Hematopoietic multipotent progenitor cell treated with erythropoietin and hydrocortisone succinate and interleukin-3 and kit ligand, for 4 days (in vitro differentiated cells): ENCODE results near the gene CFAP251.
"Not testable (repeated sequence)": the region's sequence is repeated elsewhere in the genome, so short reads cannot be mapped to it uniquely, and the experiment has no call there.

ENCODE experiments used
- DNase-seq: peaks from one replicate; pipeline ENCODE4 v3.0.0-alpha.2; 2015

CFAP251 gene

DNA sequence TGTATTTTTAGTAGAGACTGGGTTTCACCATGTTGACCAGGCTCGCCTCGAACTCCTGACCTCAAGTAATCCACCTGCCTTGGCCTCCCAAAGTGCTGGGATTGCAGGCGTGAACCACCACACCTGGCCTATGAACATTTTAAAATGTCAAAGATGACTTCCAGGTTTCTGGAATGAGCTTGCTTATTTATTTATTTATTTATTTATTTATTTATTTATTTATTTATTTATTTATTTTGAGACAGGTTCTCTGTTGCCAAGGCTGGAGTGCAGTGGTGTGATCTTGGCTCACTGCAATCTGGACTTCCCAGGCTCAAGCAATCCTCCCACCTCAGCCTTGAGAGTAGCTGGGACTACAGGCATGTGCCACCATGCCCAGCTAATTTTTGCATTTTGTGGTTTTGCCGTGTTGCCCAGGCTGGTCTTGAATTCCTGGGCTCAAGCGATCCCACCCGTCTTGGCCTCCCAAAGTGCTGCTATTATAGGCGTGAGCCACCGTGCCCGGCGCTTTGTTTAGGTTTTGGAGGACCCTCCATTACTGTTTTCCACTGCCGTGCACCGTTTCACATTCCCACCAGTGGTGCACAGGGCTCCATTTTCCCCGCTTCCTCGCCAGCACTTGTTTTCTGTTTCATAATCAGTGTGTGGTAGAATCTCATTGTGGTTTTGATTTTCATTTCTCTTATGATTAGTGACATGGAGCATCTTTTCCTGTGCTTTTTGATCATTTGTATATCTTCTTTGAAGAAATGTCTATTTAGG is 6.4 kb upstream of the CFAP251 start:
- DNase-seq: no peak

DNA sequence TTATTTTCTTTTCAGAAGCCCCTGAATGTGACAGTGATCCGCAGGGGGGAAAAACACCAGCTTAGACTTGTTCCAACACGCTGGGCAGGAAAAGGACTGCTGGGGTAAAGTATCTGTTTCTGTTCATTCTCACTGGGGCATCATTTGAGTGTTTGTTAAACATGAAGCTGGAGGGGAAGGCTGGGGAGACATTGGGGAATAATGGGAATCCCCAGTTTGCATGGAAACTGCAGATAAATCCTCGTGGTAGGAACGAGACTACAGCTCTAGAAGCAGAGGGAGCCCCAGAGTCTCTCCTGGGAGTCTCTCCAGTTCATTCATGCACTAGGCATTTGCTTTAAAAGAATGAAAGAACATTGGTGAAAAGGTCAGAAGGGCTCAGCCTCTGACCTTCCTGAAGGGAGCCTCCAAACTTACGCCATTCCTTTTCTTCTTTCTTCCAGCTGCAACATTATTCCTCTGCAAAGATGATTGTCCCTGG is 2.5 kb upstream of the CFAP251 start:
- DNase-seq: no peak

DNA sequence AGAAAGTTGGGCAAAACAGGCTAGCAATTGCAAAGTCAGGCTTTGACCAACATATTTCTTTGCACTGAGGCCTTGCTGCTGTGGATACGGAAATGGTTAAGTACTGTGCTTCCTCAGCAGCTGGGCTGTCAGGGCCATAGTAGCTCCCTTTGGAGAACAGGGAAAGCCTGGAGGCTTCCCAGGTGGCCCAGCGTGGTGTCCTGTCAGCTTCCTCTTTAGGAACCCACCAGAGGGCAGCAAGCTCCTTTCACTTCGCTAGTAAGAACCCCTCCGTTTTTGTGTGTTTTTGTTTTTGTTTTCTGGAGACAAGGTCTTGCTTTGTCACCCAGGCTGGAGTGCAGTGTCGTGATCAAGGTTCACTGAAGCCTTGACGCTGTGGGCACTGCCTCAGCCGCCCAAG is 1.7 kb upstream of the CFAP251 start:
- DNase-seq: peak; percentile 66

DNA sequence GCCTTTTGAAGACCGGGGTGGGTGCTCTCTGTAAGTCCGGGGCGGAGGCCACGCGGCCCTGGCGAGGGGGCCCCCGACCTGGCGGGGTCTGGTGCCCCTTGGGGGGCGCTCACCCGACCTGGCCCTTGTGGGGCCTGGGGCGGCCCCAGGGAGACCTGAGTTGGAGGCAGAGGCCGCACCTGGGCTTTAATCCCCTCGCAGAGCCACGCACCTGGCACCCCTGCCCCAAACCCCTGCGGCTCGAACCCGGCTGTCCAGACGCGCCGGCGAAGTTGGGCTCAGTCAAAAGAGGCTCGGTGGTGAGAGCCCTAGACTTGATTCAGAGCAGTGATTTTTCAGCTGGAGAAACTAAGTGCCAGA is 267 bp downstream of the CFAP251 start:
- DNase-seq: no peak

DNA sequence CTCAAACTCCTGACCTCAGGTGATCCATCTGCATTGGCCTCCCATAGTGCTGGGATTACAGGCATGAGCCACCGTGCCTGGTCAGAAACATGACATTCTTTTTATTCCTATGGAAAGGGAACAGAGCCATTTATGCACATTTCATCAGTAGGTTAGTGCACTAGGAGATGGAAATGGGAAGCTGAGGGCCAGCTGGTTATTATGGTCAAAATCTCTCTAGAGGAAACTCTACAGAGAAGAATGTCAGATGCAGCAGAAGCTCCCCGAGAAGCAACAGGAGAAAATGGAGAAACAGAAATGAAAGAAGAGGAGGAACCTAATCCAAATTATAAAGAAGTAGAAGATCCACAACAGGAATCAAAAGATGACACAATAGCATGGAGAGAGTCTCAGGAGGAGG is 2.7 kb downstream of the CFAP251 start:
- peak; percentile 56 for DNase-seq

DNA sequence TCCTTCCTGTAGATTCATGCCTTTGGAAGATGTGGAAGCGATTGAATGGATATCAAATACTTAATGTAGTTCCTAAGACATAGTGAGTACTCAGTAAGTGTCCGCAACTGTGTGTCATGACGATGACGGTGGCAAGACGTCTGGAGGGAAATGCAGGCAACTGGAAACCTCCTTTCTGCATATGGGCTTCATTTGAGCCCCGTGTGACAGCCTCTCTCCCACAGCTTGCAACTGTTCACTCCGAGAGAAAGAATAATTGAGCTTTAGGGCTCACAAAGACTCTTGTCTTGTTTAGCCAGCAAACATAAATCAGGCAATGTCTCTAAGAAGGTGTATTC is 6.9 kb downstream of the CFAP251 start:
- DNase-seq: no peak

DNA sequence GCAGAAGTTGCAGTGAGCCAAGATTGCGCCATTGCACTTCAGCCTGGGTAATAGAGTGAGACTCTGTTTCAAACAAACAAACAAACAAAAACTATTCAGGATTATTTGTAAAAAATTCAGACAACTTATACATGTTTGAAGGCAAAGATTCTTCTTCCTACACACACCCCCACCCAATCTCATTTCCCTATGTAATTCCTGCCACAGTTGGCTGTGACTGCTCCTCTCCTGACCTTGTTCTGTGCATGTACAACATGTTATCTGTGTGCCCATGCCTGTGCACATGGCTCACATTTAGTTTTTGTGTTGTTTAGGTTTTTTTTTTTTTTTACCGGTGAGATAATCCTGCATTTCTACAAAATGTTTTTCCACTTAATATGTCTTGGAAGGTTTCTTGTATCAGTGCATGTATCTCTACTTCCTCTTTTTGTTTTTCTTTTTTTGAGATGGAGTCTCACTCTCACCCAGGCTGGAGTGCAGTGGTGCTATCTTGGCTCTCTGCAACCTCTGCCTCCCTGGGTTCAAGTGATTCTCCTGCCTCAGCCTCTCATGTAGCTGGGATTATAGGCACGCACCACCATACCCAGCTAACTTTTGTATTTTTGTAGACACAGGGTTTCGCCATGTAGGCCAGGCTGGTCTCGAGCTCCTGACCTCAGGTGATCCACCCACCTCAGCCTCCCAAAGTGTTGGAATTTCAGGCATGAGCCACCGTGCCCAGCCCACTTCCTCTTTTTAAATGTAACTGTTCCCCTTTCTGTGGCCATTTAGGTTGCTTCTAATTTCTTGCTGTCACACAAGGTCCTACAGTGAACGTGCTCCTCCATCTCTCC is 8.7 kb downstream of the CFAP251 start:
- peak; percentile 71 for DNase-seq

DNA sequence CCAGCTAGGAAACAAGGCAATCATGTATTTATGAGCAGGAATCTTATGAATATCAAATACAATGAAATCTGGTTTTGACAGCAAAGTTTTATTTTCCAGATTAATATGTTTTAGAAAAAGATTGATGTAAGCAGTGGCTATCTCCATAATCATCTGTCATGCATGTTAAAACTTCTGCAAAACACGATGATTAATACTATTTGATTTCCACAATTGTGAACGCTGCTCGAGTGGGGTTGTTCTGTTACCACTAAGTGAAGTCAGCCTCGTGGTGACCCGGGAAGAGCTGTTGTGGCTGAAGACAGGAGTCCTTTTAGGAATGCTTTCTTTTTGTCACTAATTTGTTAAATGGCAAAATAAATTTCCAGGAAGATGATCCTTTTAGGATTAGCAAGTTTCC is 9.4 kb downstream of the CFAP251 start:
- no peak for DNase-seq

DNA sequence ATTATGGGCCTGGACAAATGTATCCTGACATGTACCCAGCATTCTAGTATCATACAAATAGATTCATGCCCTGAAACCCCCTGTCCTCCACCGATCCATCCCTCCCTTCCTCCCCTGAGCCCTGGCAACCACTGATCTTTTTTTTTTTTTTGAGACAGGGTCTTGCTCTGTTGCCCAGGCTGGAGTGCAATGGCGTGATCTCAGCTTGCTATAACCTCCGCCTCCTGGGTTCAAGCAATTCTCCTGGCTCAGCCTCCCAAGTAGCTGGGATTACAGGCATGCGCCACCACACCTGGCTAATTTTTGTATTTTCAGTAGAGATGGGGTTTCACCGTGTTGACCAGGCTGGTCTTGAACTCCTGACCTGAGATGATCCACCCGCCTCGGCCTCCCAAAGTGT is 11.2 kb downstream of the CFAP251 start:
- not testable (repeated sequence) for DNase-seq

DNA sequence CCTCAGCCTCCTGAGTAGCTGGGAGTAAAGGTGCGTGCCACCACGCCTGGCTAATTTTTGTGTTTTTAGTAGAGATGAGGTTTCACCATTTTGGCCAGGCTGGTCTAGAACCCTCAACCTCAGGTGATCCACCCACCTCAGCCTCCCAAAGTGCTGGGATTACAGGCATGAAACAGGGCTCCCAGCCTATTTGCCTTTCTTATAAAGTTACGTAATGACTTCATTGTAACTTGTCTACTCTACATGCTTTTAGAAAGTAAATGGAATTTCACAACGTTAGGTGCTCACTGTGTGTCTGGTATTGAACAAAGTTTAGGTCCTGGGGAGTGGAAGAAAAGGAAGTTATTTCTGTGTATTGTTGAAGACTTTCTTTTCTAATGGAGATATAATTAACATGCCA is 12.5 kb downstream of the CFAP251 start:
- no peak for DNase-seq

DNA sequence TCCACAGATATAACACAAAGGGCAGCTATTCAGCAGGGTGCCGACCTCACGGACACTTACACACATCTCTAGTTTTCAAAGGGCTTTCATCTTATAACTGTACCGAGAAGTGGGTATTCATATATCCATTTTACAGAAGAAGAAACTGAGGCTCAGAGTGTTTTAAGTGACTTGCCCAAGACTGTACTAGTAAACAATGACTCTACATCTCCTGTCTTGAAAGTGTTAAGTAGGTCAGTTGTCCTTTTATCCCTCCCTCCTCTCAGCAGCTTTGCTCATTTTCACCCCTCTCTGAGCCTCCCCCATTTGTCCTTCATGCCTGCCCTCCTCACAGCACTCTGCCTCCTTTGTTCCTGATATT is 13.8 kb downstream of the CFAP251 start:
- no peak for DNase-seq

DNA sequence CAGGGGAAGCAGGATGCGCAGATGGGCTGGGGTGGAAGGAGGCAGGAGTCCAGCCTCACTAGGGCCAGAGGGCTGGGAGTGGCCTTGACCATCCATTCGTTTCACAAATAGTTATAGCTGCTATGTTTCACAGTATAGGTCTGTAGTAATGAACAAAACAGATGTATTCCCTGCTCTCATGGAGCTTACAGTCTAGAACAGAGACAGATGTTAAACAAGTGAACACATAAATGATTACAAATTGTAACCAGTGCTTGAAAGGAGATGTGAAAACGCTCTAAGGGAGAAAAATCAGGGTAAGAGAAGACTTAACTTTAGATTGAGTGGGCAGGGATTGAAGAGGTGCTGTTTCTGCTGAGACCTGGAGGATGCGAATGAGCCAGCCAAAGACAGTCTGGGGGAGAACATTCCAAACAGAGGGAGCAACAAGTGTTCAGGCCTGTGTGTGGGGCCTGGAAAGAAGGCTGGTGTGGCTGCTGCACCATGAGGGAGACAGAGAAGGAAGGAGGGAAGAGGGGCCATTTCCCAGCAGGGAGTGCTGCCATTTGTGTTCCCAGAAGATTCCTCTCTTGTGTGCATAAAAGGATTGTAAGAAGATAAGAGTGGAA is 14.6 kb downstream of the CFAP251 start:
- DNase-seq: no peak

DNA sequence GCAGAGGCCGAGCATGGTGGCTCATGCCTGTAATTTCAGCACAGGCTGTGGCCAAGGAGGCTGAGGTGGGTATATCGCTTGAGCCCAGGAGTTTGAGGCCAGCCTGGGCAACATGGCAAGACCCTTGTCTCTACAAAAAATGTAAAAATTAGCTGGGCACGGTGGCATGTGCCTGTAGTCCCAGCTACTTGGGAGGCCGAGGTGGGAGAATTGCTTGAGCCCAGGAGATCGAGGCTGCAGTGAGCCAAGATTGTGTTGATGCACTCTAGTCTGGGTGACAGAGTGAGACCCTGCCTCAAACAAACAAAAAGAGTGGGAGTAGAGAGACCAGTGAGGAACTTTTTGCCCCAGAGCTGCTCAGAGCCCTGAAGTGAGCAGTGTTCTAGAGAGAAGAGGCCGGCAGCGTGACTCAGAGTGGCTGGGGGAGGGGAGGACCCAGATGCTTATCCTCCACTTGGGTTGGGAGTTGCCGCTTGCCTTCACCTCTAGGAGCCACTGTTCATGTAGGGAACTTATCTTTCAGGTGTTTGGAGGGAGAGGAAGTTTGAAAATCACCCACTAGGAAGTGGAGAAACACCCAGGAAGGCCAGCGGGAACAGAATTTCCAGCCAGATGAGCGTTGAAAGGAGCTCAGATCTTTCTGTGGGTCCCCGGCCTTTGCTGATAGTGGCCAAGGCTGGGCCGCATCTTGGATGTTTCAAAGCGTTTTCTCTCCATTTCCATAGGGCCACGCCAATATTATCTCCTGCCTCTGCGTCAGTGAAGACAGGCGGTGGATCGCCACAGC is 15.3 kb downstream of the CFAP251 start:
- peak; percentile 74 for DNase-seq

DNA sequence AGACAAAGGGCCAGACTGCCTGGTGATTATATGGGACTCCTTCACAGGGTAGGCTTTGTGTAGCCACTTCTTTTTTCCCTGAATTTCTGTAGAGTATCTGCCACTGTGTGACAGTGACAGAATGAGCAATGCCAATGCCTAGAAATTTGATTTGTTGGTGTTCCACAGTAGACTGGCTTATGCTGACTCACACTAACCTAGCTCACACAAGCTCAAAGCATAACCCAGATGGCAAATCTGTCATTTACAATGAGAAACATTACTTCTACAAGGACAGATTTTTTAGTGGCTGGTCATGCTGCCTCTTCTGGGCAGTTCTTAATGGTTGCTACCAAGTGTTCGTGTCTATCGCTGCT is 15.9 kb downstream of the CFAP251 start:
- no peak for DNase-seq

DNA sequence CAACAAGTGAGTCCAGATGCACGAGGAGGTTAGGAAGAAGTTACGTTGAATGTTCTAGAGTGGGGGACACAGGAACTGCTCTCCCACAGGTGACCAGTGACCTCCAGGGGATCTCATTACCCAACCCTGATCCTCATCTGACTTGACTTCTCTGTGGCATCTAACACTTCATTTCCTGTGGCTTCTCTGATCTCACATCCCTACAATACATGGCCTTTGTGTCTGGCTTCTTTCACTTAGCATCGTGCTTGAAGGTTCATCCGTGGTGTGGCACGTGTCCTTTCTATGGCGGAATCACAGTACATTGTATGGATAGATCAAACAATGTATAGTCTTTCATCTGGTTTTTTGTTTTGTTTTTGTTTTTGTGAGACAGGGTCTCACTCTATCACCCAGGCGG is 19.3 kb downstream of the CFAP251 start:
- DNase-seq: no peak

DNA sequence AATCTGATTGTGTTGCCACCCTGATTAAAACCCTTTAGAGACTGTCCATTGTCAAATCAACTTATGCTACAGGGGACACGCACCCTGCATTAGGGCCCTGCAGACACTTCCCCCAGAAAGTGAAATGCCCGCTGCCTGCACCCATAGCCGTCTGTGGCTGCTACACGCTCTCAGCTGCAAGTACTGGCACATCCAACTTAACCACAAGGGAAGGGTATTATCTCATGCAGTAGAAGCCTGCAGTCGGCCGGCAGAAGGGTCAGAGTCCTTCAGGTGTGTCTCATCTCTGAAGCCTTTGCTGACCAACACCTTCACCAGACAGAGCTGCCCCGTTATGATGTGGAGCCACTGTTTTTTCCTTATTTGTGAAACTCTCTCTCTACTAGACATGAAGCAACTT is 20.8 kb downstream of the CFAP251 start:
- peak; percentile 67 for DNase-seq

DNA sequence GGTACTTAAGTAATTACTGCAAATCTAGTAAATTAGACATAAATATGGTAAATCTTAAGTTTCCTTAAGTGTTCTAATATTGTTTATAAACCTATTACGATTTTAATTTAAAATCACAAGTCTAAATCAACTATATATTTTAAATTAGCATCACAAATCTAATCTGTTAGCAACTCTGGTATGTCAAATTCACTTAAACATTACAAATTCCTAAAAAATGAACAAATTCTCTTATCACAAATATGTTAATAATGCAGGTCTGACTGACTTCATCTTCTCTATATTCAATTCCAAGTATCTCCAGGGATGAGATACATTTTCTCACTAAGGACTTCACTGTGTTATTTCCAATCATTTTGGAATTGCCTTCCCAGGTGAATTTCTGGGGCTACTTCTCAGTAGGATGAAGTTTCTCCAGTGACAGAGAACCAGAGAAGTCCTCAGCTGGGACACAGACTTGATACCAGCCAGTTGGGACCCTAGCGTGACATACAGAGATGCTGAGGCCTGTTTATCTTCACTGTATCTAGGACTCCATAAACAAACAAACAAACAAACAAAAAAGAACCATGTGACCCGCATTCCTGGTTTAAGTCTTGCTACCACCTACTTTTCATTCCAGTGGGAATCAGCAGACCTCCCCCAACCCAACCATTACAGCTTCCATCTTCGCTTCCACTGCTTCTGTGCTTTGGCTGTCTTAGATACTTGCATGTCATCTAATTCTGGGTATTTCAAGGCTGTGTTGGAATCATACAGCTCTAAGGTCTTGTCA is 21.8 kb downstream of the CFAP251 start:
- DNase-seq: no peak

DNA sequence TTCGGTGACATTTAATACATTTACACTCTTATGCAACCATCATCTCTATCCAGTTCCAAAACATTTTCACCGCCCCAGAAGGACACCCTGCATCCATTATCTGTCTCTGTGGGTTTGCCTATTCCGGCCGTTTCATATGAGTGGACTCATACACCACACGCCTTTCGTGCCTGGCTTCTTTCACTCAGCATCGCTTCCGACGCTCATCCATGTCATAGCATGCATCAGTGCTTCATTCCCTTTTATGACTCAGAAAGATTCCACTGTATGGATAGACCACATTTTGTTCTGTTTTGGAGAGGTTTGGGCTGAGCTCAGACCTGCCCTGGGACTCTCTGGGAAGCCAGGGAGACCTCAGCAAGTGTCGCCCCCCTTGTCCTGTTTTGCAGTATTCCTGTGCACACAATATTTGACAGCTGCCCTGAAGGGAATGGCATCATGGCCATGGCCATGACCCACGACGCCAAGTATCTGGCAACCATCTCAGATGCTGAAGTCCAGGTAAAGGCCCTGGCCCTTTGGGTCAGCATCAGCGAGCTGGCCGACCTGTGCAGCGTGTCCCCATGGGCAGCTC is 23.8 kb downstream of the CFAP251 start:
- DNase-seq: no peak

DNA sequence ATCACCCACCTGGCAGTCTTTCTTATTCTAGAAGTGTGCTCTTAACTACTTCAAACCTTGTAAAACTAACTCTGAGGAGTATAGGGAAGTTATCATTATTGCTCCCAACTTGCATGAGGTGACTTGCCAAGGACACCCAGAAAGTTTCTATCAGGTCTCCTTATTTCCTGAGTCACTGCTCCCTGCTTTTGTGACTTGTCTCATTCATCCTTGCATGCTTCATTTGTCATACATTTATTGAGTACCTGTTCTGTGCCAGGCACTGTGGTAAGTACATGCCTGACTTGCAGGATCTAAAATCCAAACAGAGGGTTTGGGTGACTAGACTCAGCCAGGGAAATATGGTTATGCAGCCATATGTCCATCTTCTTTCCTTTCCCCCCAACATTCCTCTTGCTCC is 25.5 kb downstream of the CFAP251 start:
- DNase-seq: no peak

DNA sequence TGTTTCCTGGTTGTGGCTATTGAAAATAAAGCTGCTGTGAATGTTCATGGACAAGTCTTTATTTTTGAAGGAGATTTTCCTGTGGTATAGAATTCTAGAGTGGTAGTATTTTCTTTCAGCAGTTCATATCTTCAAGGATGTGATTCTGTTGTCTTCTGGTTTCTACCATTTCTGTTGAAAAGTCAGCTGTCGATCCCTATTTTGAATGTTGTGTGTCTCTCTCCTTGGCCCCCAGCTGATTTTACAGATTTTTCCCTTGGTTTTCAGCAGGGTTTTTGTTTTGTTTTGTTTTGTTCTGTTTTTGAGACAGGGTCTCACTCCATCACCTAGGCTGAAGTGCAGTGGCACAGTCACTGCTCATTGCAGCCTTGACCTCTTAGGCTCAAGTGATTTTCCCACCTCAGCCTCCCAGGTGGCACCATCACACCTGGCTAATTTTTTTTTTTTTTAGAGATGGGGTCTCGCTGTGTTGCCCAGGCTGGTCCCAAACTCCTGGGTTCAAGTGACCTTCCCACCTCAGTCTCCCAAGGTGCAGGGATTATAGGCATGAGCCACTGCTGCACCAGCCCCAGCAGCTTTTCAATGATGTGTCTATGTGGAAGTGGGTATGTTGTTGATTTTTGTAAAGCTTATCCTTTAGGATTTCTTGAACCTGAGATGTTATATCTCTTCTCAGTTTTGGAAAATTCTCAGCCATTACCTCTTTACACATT is 28.1 kb downstream of the CFAP251 start:
- no peak for DNase-seq

DNA sequence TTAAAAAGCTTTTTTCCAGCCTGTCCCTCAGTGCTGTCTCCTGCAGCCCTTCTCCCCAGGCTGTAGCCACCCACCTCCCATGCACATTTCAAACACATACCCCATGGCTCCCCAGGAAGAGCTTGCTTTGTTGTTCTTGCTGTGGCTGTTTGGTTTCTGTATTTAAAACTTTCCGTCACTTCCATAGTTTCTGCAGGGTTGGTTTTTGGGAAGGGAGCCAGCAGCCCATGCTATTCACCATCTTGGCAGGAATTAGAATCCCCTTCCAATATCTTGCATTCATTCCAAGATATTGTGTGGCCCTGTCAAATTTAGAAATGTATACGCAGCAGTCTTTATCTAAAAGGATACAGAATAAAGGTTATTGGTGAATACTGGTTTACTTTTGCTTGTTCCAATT is 29.6 kb downstream of the CFAP251 start:
- DNase-seq: no peak
